Vagina (tissue), 2 donors: ENCODE results near the gene COL2A1. TPM values are rescaled to one million over a fixed set of nuclear protein-coding genes. Genes with fewer than 3 reads are reported as not detected.

Source experiments
- DNase-seq, 2 donors: peaks; one replicate each; pipeline ENCODE4 v3.0.0-alpha.2; 2017; ENCODE audit errors: extremely low spot score in 2 of 2
- H3K27ac ChIP-seq: fragments of 200-600 bp; sonication (generic); one replicate; pipeline ENCODE4 v1.5.1; 2019
- H3K27me3 ChIP-seq: fragments of 200-600 bp; sonication (generic); one replicate; pipeline ENCODE4 v1.5.1; 2019
- H3K36me3 ChIP-seq, 2 donors: fragments of 200-600 bp; sonication (generic); one replicate each; pipeline ENCODE4 v1.5.1; 2017 to 2019
- H3K4me1 ChIP-seq: fragments of 200-600 bp; sonication (generic); one replicate; pipeline ENCODE4 v1.5.1; 2019
- H3K4me3 ChIP-seq, 2 donors: fragments of 200-600 bp; sonication (generic); 1 replicate in 1 of 2; 2 replicates in 1 of 2; pipeline ENCODE4 v1.5.1; 2016 to 2019
- H3K9me3 ChIP-seq: fragments of 200-600 bp; sonication (generic); one replicate; pipeline ENCODE4 v1.5.1; 2019
- POLR2A ChIP-seq, 2 donors: fragments of 450-650 bp; IDR thresholded peaks; one replicate each; pipeline ENCODE4 v1.6.1; 2017; ENCODE audit warnings: antibody characterized with exemption in 2 of 2, mild to moderate bottlenecking in 2 of 2, moderate library complexity in 2 of 2
- POLR2AphosphoS5 ChIP-seq, 2 donors: sonication (generic); formaldehyde crosslinking; IDR thresholded peaks; one replicate each; pipeline ENCODE4 v1.9.0; 2017; ENCODE audit warnings: antibody characterized with exemption in 2 of 2, mild to moderate bottlenecking in 2 of 2, low read depth in 1 of 2; ENCODE audit not compliant: insufficient read depth in 1 of 2
- intact Hi-C: fragments of 100-400 bp; cut with DNase I; formaldehyde crosslinking; loops from one replicate; pipeline ENCODE4 v1.15.1; 2023
- total RNA-seq: library from RNA; depleted of rRNA; stranded (reverse); fragments of >200 nt; gene quantifications from one replicate; pipeline ENCODE4 v1.2.3, GENCODE V29; 2016
- TF ChIP-seq, protein P1 (sequence below), 3 experiments: fragments of 450-650 bp in 2 of 3; fragments of 200-600 bp in 1 of 3; sonication (generic) in 1 of 3; IDR thresholded peaks; one replicate each; pipeline ENCODE4 v1.5.1; 2017 to 2019; ENCODE audit warnings: antibody characterized with exemption in 3 of 3, mild to moderate bottlenecking in 2 of 3, moderate library complexity in 2 of 3

The COL2A1 gene
- total RNA-seq, 1 donor from 2014 or later: not detected

DNA sequence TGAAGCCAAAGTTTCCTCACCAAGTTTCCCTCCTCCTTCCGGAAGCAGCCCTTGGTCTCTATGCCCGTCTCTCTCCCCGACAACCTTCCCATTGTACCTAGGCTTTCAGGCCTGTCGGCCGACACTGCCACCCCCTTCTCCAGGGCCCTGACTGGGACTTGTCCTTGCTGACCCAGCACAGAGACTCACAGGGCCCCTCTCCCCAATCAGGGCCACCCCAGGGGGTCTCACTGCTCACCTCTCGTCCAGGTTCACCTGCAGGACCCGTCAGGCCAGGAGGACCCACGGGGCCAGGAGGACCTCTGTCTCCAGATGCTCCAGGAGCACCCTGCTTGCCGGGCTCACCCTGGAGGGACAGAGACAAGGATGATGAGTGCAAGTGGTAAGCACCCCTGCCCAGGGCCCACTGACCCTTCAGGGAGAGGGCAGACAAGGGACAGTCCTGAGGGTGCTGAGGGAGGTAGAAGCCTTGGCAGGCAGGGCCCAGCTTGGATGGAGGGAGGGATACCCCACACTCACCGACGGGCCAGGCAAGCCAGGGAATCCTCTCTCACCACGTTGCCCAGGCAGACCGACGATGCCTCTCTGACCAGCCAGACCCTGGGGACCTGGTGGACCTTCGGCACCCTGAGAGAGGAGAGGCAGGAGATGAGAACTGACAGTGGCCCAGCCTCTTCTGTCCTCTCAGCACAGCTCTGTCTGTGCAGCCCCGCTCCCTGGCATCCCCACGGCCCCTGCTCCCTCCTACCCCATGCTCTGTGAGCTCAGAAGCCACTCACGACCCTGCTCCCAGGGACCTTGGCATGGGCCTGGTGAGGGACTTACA lies 26.3 kb downstream of the COL2A1 start:
- Histone ChIP-seq H3K9me3 (no peaks in the 10 kb centered on the region), H3K36me3 (no peaks in the 10 kb centered on the region), H3K27me3 (no peaks in the 10 kb centered on the region), H3K27ac (no peak overlapping the region), H3K4me1 (no peaks in the 10 kb centered on the region), H3K4me3 (no peak overlapping the region)
- DNase-seq: no peak
- TF ChIP-seq POLR2A (IDR thresholded peaks at IDR 0.05) (no peak), POLR2AphosphoS5 (IDR thresholded peaks at IDR 0.05; ENCODE audit: insufficient read depth in 1 of 2, low read depth in 1 of 2) (no peak)
- TF ChIP-seq, protein P1, sequence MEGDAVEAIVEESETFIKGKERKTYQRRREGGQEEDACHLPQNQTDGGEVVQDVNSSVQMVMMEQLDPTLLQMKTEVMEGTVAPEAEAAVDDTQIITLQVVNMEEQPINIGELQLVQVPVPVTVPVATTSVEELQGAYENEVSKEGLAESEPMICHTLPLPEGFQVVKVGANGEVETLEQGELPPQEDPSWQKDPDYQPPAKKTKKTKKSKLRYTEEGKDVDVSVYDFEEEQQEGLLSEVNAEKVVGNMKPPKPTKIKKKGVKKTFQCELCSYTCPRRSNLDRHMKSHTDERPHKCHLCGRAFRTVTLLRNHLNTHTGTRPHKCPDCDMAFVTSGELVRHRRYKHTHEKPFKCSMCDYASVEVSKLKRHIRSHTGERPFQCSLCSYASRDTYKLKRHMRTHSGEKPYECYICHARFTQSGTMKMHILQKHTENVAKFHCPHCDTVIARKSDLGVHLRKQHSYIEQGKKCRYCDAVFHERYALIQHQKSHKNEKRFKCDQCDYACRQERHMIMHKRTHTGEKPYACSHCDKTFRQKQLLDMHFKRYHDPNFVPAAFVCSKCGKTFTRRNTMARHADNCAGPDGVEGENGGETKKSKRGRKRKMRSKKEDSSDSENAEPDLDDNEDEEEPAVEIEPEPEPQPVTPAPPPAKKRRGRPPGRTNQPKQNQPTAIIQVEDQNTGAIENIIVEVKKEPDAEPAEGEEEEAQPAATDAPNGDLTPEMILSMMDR (IDR thresholded peaks at IDR 0.05): no peak
- intact Hi-C loops: no loop called here

DNA sequence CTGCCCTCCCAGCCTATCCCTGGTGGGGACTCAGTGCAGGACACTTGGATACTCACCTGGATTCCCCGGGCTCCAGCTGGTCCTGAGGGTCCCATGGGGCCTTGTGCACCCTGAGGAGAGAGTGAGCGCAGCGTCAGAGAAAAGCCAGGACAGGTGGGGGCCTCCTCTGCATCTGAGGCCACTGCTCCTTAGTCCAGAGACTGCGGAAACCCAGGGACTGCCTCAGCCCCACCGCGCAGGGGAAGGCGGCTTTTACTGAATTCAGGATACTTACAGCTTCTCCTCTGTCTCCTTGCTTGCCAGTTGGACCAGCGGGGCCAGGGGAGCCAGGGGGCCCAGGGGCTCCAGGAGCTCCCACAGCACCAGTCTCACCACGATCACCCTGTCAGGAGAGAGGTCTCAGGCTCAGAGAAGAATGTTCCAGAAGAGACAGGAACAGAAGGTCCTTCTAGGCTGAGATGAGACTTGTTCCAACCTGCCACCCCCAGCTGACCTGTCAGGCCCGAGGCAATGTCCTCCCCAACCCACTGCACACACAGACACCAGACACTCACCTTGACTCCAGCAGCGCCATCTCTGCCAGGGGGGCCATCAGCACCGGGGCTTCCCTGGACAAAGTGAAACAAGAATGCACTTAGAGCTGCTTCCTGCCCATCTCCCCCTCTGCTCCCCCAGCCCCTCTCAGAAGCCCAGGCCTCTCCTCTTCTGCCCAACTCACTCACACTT lies 27.1 kb downstream of the COL2A1 start:
- TF ChIP-seq POLR2A (IDR thresholded peaks at IDR 0.05): no peak
- TF ChIP-seq, protein P1 (IDR thresholded peaks at IDR 0.05): no peak
- no peak for TF ChIP-seq POLR2AphosphoS5 (IDR thresholded peaks at IDR 0.05; ENCODE audit: insufficient read depth in 1 of 2, low read depth in 1 of 2)
- no peak for DNase-seq
- no peak overlapping the region for H3K4me3 ChIP-seq
- intact Hi-C loops: no loop called here
- H3K36me3 ChIP-seq: no peaks in the 10 kb centered on the region
- no peaks in the 10 kb centered on the region for H3K9me3 ChIP-seq
- H3K27me3 ChIP-seq: no peaks in the 10 kb centered on the region
- H3K27ac ChIP-seq: no peak overlapping the region
- H3K4me1 ChIP-seq: no peaks in the 10 kb centered on the region

DNA sequence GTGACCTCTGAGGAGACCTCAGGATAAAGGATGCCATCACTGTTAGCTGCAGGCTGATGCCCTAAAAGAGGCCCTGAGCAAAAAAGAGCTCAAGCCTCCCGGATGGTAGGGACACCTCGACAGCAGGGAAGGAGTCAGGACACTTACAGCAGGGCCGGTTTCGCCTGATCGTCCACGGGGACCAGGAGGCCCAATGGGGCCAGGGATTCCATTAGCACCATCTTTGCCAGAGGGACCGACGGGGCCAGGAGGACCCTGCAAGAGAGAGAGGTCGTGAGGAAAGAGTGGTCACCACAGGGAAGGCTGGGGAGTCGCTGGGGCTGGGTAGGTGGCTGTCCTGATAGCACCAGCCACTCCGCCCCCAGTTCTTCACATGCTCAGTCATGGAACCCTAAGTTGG lies 28.5 kb downstream of the COL2A1 start:
- intact Hi-C loops: no loop called here
- Histone ChIP-seq H3K27ac (no peak overlapping the region), H3K27me3 (no peaks in the 10 kb centered on the region), H3K4me1 (no peaks in the 10 kb centered on the region), H3K4me3 (no peak overlapping the region), H3K9me3 (no peaks in the 10 kb centered on the region), H3K36me3 (no peaks in the 10 kb centered on the region)
- TF ChIP-seq POLR2A (IDR thresholded peaks at IDR 0.05) (no peak), POLR2AphosphoS5 (IDR thresholded peaks at IDR 0.05; ENCODE audit: insufficient read depth in 1 of 2, low read depth in 1 of 2) (no peak)
- TF ChIP-seq, protein P1 (IDR thresholded peaks at IDR 0.05): no peak
- DNase-seq: no peak

DNA sequence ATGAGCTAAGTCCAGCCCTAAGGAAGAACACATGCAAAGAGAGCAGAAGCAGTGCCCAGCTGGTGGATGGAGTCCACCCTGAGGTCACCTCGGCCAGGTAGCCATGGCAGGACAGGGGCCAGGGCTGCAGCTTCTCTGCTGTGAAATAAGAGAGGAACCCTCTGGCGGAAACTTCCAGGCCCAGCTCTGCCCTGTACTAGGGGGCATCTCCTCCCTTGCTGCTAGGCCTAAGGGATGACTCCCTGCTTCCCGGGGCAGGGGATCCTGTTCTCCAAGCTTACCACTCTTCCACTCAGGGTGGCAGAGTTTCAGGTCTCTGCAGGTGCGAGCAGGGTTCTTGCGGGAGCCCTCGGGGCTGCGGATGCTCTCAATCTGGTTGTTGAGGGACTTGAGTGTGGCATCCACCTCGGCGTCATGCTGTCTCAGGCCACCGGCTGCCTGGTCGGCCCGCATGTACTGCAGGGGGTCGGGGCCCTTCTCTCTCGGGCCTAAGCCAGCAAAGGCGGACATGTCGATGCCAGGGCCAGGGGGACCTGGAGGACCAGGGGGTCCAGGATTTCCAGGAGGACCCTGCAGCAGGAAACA lies 29.1 kb downstream of the COL2A1 start:
- TF ChIP-seq POLR2A (IDR thresholded peaks at IDR 0.05) (no peak), POLR2AphosphoS5 (IDR thresholded peaks at IDR 0.05; ENCODE audit: insufficient read depth in 1 of 2, low read depth in 1 of 2) (no peak)
- TF ChIP-seq, protein P1 (IDR thresholded peaks at IDR 0.05): no peak
- Histone ChIP-seq H3K36me3 (no peaks in the 10 kb centered on the region), H3K9me3 (no peaks in the 10 kb centered on the region), H3K4me1 (no peaks in the 10 kb centered on the region), H3K27ac (no peak overlapping the region), H3K4me3 (no peak overlapping the region), H3K27me3 (no peaks in the 10 kb centered on the region)
- intact Hi-C loops: no loop called here
- DNase-seq: no peak
